HG03457 (cell line): ENCODE results near the gene CDC5L.

Source experiments
- ATAC-seq: cut with Tn5 transposase; IDR thresholded peaks from one replicate; pipeline ENCODE4 v1.9.1; 2021; ENCODE audit warnings: moderate number of reproducible peaks; ENCODE audit not compliant: unreplicated experiment

Gene CDC5L

GRCh38 chr6:44472250-44472945 is 84.9 kb downstream of the CDC5L start:
- ATAC-seq: no peak

GRCh38 chr6:44473393-44474189 is 86.1 kb downstream of the CDC5L start:
- no peak for ATAC-seq

- ATAC-seq: no peak
Observed at GRCh38 chr6:44474190-44474631, 86.7 kb downstream of the CDC5L start.

GRCh38 chr6:44474643-44475042 is 87.1 kb downstream of the CDC5L start:
- no peak for ATAC-seq

GRCh38 chr6:44475417-44475778 is 87.9 kb downstream of the CDC5L start:
- ATAC-seq: no peak

GRCh38 chr6:44475779-44476434 is 88.4 kb downstream of the CDC5L start:
- no peak for ATAC-seq

GRCh38 chr6:44476849-44477248 is 89.3 kb downstream of the CDC5L start:
- ATAC-seq: no peak

- ATAC-seq: no peak
Observed at GRCh38 chr6:44477293-44477894, 89.9 kb downstream of the CDC5L start.

GRCh38 chr6:44478158-44478557 is 90.7 kb downstream of the CDC5L start:
- no peak for ATAC-seq

GRCh38 chr6:44478591-44479254 is 91.2 kb downstream of the CDC5L start:
- ATAC-seq: no peak

- ATAC-seq: no peak
Observed at GRCh38 chr6:44480097-44480541, 92.6 kb downstream of the CDC5L start.

GRCh38 chr6:44481056-44481455 is 93.5 kb downstream of the CDC5L start:
- ATAC-seq: no peak

GRCh38 chr6:44481760-44482159 is 94.3 kb downstream of the CDC5L start:
- ATAC-seq: no peak

- no peak for ATAC-seq
Observed at GRCh38 chr6:44485601-44486401, 98.3 kb downstream of the CDC5L start.

GRCh38 chr6:44487002-44487401 is 99.5 kb downstream of the CDC5L start:
- ATAC-seq: no peak

GRCh38 chr6:44487586-44487985 is 100.1 kb downstream of the CDC5L start:
- no peak for ATAC-seq

GRCh38 chr6:44489910-44490604 is 102.6 kb downstream of the CDC5L start:
- ATAC-seq: no peak

- no peak for ATAC-seq
Observed at GRCh38 chr6:44493132-44493531, 105.6 kb downstream of the CDC5L start.

GRCh38 chr6:44493593-44493992 is 106.1 kb downstream of the CDC5L start:
- no peak for ATAC-seq
